SKM-1 treated with dmso at 0.1 percent for 144 hours (cell line): Measurements from ENCODE around the gene FZD4.
"Not testable (repeated sequence)": the region's sequence is repeated elsewhere in the genome, so short reads cannot be mapped to it uniquely, and the experiment has no call there.

Experiments
- DNase-seq: peaks from one replicate; lab custom pipeline; 2025; ENCODE audit not compliant: unreplicated experiment; lab: John Stamatoyannopoulos, UW

FZD4 gene

DNA sequence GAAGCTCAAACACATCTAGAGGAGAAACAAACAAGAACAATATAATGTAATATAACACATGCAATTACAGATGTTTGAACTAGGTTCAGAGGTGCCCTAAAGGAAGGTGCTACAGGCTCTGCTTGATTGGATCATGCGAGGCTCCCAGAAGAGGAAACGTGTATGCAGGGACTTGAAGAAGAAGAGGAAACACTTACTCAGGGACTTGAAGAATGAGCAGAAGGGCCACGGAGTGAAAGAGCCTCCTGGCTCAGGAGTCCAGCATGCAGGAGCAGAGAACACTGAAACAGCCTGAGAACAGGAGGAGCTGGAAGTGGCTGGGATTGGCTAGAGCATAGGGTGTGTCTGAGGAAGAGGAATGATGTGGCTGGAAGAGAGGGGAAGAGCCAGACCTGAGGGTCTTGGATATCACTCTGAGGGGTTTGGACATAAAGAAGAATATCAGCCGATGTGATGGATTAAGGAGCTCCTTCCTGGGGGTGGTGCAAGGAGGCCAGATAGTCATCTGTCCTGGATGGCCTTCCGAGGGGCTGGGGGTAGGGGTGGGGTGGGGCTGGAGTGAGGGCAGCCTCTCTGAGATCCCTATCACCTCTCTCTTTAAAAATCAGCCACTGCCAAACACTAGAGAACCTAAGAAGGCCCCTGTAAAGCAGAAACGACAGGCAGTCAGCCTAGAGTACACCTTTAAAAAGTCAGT is 16.8 kb downstream of the FZD4 start:
- no peak for DNase-seq

DNA sequence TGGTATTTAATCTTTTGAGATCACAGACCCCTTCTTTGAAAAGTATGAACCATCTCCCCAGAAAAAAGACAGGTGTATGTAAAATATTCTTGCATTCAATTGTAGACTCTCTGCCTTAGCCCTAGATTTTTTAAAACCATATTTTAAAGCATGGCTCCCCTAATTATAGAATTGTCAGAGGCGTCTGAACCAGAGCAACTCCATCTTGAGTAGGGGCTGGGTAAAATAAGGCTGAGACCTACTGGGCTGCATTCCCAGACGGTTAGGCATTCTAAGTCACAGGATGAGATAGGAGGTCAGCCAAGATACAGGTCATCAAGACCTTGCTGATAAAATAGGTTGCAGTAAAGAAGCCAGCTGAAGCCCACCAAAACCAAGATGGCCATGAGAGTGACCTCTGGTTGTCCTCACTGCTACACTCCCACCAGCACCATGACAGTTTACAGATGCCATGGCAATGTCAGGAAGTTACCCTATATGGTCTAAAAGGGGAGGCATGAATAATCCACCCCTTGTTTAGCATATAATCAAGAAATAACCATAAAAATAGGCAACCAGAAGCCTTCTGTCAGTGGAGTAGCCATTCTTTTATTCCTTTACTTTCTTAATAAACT is 17.9 kb downstream of the FZD4 start:
- DNase-seq, result not testable (repeated sequence)

DNA sequence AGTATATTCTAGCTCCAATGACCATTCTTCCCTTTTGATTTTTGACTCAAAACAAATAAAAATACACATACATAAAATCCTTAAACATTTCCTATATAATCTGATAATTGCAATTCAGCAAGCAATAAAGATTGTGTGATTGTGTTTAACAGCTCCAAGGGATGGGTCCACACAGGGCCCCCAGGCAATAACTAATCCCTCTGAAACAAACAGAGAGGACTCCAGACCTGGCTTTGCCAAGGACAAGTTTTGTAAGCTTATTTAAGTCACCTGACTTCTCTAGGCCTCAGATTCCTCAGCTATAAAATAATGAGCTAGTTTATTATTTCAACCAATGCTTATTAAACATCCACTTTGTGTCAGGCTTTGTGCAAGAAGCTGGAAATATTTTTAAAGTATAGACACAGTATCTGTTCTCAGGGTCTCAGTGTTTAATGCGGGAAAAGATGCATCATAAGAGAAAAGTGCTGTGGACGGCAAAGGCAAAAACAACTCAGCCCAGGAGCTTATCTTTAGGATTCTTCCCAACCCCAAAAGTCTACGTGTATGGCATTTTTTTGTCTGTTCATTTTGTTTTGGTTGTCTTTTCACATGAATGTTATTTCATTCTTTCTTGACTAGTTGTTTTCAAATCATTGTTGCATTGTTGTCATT is 20.1 kb downstream of the FZD4 start:
- no peak for DNase-seq

DNA sequence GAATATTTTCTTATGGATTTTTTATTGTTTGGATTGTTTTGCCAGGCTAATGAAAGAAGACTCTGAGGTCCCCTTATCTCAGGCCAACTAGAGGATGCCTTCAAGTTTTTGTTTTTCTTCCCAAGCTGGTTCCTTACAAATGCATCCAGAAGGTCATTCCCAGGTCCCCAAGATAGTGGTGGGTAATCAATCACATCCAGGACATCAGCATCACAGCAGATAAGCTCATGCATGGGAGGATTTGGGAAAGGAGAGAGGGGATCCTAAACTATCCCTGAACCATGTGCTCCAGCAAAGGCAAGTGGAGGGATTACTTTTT is 20.7 kb downstream of the FZD4 start:
- no peak for DNase-seq

DNA sequence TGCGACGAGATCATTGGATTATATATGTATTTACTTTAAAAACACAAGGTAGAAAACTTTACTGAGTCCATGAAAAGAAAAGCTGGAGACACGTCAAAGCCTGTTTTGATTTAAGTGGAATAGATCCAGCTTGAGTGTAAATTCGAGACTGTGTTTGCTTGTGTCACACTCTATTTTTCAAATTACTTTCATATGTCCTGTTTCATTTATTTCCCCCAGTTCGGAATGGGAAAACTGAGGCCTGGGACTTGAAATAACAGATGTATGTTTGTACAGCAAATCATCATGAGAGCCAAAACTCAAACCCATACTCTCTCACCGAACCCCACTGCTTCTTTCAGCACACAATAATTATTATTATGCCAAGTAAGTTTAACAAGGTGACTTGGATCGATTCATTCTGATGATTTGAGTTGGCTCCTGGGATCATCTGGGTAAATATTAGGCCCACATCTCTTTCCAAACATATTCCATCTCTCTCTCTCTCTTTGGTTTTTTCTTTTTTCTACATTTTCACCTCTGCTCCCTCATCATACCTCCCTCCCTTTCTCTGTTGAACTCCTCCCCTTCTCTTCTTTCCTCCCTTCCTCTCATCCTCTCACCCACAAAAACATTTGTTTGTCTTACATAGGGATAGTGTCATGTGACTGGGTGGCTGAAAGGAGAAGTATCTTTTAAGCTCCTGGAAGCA is 21.2 kb downstream of the FZD4 start:
- DNase-seq, result no peak

DNA sequence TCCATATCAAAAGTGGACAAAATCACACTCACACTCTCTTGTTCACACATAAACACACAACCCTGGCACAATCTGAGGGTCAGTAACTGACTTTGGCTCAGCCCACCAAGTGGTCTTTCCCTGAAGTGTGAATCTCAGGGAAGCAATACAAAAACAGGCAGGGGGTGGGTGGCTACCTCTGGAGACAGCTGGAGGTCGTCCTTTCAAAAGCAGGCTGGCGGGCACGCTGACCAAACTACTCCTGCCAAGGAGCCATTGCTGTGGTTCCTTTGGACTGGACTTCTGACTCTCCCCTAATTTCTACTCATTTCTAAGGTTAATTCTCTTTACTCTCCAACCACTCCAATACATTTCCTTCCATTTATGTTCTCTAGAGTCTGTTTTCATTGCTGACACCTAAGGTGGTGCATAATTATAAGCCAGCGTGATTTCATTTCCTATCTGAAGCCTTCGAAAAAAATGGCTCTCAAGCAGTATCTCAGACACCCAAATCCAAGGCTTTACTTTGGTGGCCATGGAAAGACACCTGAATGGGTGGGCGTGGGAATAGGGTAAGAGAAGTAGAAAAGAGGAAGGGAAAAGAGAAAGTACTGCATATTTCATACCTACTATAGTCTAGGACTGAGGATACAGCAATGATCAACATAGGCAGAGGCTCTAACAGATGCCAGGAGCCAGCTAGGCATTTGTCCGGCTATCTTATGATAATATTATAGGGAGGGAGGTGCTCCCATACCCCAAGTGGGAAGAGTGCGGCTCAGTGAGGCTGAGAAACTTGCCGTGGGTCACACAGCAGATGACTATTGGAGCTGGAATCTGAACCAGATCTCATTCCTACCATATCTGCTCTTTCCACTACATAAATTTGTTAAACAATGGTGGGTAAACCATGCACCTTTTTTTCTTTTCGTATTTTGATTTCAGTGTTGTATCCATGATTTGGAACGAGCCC is 22.0 kb downstream of the FZD4 start:
- no peak for DNase-seq

DNA sequence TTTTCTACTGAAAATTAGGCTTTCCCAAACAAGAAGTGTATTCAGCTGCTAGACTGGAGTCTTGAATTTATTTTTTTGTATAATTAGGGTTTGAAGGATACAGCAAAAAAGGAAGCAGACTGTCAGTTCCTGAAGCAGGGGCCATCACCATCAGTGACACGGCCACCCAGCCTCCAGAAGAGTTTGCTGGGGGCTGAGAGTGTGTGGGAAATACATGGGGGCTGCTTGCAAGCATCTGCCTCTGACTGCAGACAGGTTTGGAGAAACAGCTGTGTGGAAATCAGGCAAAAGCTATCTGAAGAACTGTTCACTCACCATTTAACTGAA is 23.0 kb downstream of the FZD4 start:
- DNase-seq, result no peak

DNA sequence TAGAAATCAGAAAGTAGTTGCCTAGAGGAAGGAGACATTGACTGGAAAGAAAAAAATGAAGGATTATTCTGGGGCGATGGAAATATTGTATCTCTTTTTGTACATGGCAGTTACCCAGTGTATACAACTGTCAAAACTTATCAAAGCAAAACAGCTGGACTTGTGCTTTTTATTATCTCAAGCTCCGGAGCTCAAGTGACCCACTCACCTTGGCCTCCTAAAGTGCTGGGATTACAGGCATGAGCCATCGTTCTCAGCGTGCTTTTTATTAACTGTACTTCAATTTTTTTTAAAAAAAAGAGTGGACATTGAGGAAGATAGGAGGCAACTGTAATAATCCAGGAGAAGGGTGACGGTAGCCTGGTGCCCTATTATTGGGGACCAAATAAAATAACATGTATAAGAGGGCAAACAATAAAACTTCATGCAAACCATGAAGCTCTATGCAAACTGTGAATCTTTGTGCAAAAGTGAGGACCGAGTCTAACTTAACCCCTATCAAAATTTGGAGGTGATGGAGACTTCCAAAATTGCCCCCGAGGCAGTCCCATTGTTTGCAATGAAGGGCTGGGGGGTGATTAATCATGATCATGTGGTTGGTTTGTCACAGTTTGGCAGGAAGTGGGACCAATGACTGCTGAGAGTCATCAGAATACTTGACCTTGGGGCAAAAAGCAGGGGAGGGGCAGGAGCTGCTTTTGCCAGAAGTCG is 23.5 kb downstream of the FZD4 start:
- no peak for DNase-seq

DNA sequence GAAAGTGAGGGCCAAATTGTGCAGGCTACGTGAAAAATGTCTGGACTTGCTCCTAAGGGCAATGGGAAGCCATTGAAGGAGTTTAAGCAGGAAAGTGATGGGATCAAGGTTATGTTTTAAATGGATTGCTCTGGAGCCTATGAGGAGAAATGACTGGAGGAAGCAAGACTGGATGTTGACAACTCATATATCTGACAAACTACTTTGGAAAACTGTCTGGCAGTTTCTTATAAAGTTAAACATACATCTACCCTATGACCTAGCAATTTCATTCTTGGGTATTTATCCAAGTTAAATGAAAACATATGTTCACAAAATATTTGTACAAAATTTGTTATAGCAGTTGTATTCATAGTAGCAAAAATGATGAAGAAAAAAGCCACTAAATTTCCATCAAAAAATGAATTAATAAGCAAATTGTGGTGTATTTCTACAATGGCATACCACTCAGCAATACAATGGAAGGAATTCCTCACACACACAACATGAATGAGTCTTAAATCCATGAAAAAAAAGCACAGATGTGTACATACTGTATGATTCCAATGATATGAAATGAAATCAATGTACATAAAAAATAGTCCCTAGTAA is 24.1 kb downstream of the FZD4 start:
- DNase-seq, result no peak

DNA sequence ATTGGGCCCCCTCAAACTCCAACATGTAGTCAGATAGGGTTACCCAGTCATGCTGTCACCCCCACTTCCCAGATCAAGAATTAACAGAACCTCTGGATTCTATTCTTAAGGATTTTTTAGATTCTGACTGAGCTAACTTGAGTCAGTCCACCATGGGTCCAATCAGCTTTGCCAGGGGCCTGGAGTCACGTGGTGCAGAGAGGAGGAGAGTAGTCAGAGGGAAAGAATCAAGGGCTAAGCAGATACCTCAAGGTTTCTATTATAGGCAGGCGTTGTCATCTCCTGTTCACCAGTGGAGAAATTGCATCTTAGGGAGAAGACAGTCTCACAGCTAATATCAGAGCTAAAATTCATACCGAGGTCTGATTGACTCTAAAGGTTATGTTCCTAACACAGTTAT is 28.2 kb downstream of the FZD4 start:
- DNase-seq, result no peak

DNA sequence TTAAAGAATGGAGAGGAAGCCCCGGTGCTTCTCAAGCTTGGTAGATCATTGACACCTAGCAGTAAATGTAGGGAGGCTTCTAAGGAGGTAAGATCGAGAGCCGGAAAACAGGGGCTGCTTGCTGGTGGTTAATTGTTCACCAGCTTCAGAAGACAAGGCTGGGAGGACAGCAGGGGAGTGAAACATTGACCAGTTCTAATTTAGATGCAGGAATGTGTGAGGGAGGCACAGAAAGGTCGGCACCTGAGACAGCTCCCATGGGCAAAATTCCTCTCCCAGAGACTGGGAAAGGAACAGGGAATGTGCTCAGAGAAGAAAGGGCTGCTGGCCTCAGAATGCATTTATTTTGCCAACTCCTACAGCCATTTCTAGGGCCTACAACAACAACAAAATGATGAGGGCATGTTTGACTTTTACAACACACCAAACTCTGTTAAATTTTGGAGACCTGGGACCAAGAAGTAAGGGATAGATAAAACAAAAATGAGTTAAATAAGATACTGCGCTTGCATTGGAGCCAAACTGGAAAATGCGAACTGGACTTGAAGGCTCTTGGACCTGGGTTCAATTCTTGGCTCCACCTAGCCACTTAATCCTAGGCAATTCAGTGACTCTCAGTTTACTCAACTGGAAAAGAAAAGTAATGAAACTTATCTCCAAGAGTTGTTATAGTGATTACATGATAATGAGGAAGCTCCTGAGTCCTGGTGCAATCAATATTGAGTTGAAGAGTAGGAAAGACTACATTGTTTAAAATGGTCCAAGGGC is 31.0 kb downstream of the FZD4 start:
- no peak for DNase-seq

DNA sequence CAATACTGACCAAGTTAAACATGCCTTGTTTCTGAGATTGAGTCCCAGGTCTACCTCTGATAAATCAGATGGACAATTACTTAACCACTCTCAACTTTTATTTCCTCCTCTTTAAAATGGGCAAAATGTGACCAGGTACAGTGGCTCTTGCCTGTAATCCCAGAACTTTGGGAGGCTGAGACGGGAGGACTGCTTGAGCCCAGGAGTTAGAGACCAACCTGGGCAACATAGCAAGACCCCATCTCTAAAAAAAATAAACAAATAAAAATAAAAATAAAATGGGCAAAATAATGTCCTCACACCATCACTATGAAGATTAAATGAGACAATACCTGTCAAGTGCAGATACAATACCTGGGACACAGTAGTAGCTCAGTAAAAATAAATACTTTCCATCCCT is 33.0 kb downstream of the FZD4 start:
- no peak for DNase-seq

DNA sequence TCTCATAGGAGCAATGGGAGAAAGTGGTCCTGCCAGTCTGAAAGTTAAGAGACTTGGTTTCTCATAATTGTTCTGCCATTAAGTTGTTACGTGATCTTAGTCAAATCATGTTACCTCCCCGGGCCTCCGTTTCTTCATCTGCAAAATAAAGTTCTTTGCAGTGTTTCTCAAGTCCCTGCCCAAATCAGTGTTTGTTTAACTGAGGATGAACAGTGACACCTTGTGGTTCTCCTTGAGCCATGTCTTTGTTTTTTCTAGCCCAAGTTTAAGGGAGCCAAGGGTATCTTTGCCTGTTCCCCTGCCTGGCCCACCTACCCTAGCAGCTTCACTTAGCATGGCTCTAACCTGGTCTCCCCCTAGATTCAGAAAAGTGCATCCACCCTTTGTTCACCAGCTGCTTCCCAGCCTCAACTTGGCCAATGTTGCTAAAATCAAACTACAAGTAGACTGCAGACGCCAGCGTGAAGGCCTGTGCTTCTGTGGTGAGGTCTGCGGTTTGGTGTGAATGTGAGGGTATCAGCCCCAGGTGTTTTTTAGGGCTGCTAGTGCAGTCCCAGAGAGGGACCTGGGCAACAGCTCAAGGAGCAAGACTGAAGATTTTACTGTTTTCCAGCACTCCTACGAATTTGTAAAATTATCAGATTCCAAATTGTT is 35.5 kb downstream of the FZD4 start:
- peak; percentile 31 for DNase-seq

DNA sequence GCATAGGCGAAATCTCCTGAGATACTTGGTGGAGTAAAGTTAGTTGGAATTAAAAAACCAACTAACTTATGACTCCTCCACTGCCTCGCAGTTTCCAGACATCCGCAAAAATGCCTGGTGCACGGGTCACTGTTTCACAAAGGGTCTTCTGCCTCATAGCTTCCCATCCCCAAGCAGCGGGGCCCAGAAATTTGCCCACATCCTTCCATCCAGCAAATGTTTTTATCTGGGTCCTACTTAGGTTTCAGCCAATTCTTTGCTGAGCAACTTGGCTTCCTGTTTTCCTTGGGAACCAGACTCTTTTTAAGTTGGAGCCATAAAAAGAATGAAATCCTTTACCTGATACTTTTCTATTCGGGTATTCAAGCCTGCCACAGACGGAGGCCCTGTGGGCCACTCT is 36.2 kb downstream of the FZD4 start:
- no peak for DNase-seq

DNA sequence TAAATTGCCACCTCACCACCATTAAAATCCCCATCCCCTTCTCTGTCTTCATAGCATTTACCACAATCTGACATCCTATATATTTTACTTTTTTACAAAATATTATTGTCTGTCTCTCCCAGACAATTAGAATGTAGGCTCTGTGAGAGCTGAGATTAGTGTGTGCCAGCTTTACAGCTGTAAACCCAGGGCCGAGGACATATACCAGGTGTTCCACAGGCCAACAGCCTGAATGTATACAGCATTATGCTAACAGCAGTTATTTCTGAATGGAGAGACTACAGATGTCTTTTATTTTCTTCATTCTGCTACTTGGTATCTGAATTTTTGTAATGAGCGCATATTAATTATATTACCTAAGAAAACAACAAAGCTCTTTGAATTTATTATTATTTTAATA is 36.7 kb downstream of the FZD4 start:
- DNase-seq, result no peak

DNA sequence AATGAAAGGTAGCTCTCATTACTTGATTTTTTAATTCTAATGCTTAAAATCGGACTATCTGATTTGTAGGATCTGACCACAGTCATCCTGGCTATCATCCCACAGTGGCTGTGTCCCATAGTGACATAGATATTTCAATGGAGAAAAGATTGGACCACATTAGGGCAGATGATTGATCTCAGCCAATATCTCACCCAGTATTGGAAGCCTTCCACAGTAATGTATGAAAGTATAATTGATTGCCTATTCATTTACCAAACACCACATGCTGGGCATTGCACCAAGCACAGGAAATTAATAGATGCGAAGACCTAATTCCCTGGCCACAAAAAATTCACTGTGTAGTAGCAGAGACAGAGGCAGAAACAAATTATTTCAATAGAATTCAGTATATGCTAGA is 37.6 kb downstream of the FZD4 start:
- DNase-seq, result no peak

DNA sequence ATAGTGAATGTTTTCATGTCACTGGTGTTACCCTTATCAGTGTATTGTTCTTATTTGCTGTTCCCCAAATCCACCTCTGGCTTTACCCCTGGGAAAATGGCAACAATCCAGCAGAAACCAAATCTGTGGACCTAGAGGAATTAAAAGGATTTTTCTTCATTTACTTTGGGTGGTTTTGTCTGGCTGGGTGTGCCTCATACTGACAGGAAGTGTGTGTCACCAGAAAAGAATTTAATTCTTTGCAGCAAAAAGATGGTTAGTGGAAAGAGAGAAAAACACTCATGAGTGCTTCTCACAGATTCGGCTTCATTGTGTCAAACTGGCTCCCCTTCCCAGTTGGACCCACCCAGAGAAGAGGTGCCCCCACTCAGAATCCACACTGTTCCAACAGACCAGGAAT is 38.9 kb downstream of the FZD4 start:
- DNase-seq, result no peak

DNA sequence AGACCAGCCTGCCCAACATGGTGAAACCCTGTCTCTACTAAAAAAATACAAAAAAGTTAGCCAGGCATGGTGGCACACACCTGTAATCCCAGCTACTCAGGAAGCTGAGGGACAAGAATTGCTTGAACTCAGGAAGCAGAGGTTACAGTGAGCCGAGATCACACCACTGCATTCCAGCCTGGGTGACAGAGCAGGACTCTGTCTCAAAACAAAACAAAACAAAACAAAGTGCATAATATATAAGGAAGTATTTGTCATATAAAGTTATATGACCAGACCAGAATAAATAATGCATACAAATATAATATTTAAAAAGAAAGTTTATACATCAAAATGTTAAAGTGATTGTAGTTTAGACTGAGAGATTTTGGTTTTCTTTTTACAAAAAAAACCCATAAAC is 39.3 kb downstream of the FZD4 start:
- DNase-seq, result not testable (repeated sequence)
